Prostate gland (tissue), 2 donors: ENCODE data around the gene ATOSA.

Experiments
- CTCF ChIP-seq, 4 experiments: fragments of 200-600 bp in 2 of 4; fragments of 450-650 bp in 2 of 4; sonication (generic) in 2 of 4; IDR thresholded peaks; 1 replicate in 3 of 4; 2 replicates in 1 of 4; pipeline ENCODE4 v1.5.1; 2016 to 2019; ENCODE audit warnings: antibody characterized with exemption in 4 of 4, mild to moderate bottlenecking in 2 of 4, moderate library complexity in 2 of 4
- POLR2AphosphoS5 ChIP-seq: sonication (generic); formaldehyde crosslinking; IDR thresholded peaks from one replicate; pipeline ENCODE4 v1.6.1; 2017; ENCODE audit warnings: antibody characterized with exemption

DNA sequence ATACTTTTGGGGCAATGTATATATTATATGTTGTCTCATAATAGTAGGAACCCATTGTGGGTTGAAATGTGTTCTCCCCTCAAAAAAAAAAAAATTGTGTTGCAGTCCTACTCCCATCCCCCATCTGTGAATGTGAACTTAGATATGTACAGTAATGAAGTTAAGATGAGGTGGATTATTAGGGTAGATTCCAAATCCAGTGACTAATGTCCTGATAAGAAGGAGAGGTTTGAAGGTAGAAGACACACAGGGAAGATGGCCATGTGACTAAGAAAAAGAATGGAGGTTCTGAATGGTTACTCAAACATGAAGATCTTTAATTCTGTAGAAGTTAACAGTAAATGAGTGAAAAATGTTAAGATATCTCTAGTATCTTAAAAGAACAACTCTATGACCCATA, 3.0 kb upstream of the ATOSA start:
- no peak for TF ChIP-seq CTCF (IDR thresholded peaks at IDR 0.05)
- TF ChIP-seq POLR2AphosphoS5, result no peak
